HG02884 (cell line): ENCODE results near the gene NDUFS2.

Experiments used
- ATAC-seq: cut with Tn5 transposase; IDR thresholded peaks from one replicate; pipeline ENCODE4 v1.9.1; 2021; ENCODE audit warnings: mild to moderate bottlenecking, moderate library complexity; ENCODE audit not compliant: unreplicated experiment

Gene NDUFS2

GRCh38 chr1:161193561-161194235 is 8.5 kb upstream of the NDUFS2 start:
- no peak for ATAC-seq

GRCh38 chr1:161195171-161195570 is 7.0 kb upstream of the NDUFS2 start:
- no peak for ATAC-seq

GRCh38 chr1:161196111-161196510 is 6.1 kb upstream of the NDUFS2 start:
- ATAC-seq, result no peak

- no peak for ATAC-seq
These were observed 5.4 kb upstream of the NDUFS2 start for GRCh38 chr1:161196521-161197451.

GRCh38 chr1:161197560-161198193 is 4.5 kb upstream of the NDUFS2 start:
- ATAC-seq, result no peak

- ATAC-seq, result no peak
These were observed 3.8 kb upstream of the NDUFS2 start for GRCh38 chr1:161198194-161198896.

GRCh38 chr1:161198897-161199431 is 3.2 kb upstream of the NDUFS2 start, which contains the start of gene ADAMTS4:
ADAMTS4 (minus strand) TSS chr1:161199054; CDS start chr1:161198627, 427 bp downstream.
- ATAC-seq, result no peak

- ATAC-seq, result no peak
These were observed 2.5 kb upstream of the NDUFS2 start for GRCh38 chr1:161199506-161200139.

- ATAC-seq, result no peak
These were observed 1.7 kb upstream of the NDUFS2 start for GRCh38 chr1:161200421-161200991.

- ATAC-seq, result no peak
These were observed 953 bp upstream of the NDUFS2 start for GRCh38 chr1:161200992-161201835.

- no peak for ATAC-seq
These were observed 4.4 kb downstream of the NDUFS2 start for GRCh38 chr1:161206411-161207140.

GRCh38 chr1:161207173-161207572 is 5.0 kb downstream of the NDUFS2 start:
- no peak for ATAC-seq

GRCh38 chr1:161209790-161210409 is 7.7 kb downstream of the NDUFS2 start:
- ATAC-seq, result no peak

- ATAC-seq, result no peak
These were observed 12.2 kb downstream of the NDUFS2 start for GRCh38 chr1:161214369-161214768.

- no peak for ATAC-seq
These were observed 12.9 kb downstream of the NDUFS2 start, which contains the start of gene FCER1G for GRCh38 chr1:161215076-161215475. FCER1G (plus strand) TSS chr1:161215295; CDS start chr1:161215322, 27 bp downstream.

- peak; percentile 60 for ATAC-seq
These were observed 15.0 kb downstream of the NDUFS2 start for GRCh38 chr1:161216945-161217712.

GRCh38 chr1:161217831-161218230 is 15.7 kb downstream of the NDUFS2 start:
- no peak for ATAC-seq
